ENCODE measurements around the gene CDYL2.

The CDYL2 gene

DNA sequence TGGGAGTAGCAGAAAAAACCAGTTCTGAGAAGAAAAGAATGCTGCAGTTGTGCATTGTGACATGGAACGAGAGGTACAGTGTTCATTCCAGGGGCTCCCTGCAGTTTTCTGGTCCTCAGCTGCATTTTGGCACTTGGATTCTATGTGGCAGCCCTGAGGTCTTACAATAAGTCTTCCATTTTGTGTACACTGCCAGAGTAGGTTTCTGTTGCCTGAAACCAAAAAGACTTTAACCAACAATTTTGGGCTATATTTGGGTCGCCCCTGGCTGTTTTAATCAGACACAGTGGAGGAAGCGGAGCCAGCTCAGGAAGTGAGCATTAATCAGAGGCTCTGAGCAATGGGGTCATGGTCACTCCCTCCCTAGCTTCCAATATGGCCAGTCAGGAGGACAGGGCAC lies 247.9 kb downstream of the CDYL2 start:
- Histone ChIP-seq H3K9me3 (ENCODE audit: control insufficient read depth, low read depth, low read length) (no peaks in the 10 kb centered on the region), H3K27me3 (ENCODE audit: control insufficient read depth, insufficient read depth, low read length) (no peaks in the 10 kb centered on the region), H3K27ac (ENCODE audit: low read length) (no peak overlapping the region)

DNA sequence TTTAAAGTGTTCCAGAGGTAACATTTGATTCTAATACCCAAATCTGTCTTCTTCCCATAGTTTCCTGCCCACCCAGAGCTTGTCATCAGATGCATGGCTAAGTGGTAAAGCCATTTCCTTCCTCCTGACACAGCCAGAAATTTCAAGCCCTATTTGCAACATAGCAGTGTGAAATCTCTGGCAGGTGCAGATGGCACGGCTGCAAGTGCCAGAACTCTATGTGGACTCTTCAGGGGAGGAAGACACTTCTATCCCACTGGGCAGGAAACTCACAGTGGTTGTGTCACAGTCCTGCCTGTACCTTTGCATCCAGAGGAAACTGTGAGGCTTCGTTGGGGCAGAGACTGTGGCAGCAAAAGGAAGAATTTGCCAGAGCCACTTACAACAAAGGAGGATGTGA lies 250.4 kb downstream of the CDYL2 start:
- no peaks in the 10 kb centered on the region for H3K27me3 ChIP-seq (ENCODE audit: control insufficient read depth, insufficient read depth, low read length)
- H3K4me3 ChIP-seq (ENCODE audit: low read length), result no peak overlapping the region
- no peak overlapping the region for H3K27ac ChIP-seq (ENCODE audit: low read length)
- no peaks in the 10 kb centered on the region for H3K9me3 ChIP-seq (ENCODE audit: control insufficient read depth, low read depth, low read length)
- H3K4me1 ChIP-seq (ENCODE audit: control insufficient read depth, low read depth, low read length), result no peaks in the 10 kb centered on the region
- no peaks in the 10 kb centered on the region for H3K36me3 ChIP-seq (ENCODE audit: control insufficient read depth, low read depth, low read length)
- H3K9ac ChIP-seq (ENCODE audit: low read length), result no peak overlapping the region

More for the DNA sequence above, 247.9 kb downstream of the CDYL2 start:
- Histone ChIP-seq H3K9ac (ENCODE audit: low read length) (no peak overlapping the region), H3K4me1 (ENCODE audit: control insufficient read depth, low read depth, low read length) (no peaks in the 10 kb centered on the region), H3K4me3 (ENCODE audit: low read length) (no peak overlapping the region), H3K36me3 (ENCODE audit: control insufficient read depth, low read depth, low read length) (no peaks in the 10 kb centered on the region)

DNA sequence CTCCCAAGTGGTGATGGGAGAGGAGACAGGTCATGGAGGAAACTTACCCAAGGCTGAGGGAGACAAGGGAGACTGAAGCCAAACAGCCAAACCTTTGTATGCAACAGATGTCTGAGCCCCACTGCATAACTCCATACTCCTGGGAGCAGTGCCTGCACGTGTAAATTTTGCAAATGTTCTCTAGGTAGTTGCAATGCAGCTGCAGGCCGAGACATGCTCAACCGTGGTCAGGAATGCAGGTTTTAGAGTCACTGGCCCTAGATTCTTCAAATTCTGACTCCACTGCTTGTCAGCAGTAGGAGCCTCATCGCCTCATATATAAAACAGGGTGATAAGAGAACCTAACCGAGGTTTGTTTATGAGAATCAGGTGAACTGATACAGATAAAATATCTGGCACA lies 252.1 kb downstream of the CDYL2 start:
- Histone ChIP-seq H3K9me3 (ENCODE audit: control insufficient read depth, low read depth, low read length) (no peaks in the 10 kb centered on the region), H3K36me3 (ENCODE audit: control insufficient read depth, low read depth, low read length) (no peaks in the 10 kb centered on the region), H3K27me3 (ENCODE audit: control insufficient read depth, insufficient read depth, low read length) (no peaks in the 10 kb centered on the region)

More for the DNA sequence above, 252.1 kb downstream of the CDYL2 start:
- Histone ChIP-seq H3K4me1 (ENCODE audit: control insufficient read depth, low read depth, low read length) (no peaks in the 10 kb centered on the region), H3K27ac (ENCODE audit: low read length) (no peak overlapping the region), H3K9ac (ENCODE audit: low read length) (no peak overlapping the region), H3K4me3 (ENCODE audit: low read length) (no peak overlapping the region)
